Left ventricle myocardium superior (tissue), 1 donor: ENCODE measurements around the gene PLAC1. TPM values are rescaled to one million over a fixed set of nuclear protein-coding genes. Genes with fewer than 3 reads are reported as not detected.

Experiments used
- ATAC-seq: fragments of 200-7000 bp; cut with Tn5 transposase; one replicate; pipeline ENCODE4 v1.9.1; 2020; ENCODE audit warnings: mild to moderate bottlenecking, moderate library complexity
- DNase-seq: peaks from one replicate; pipeline ENCODE4 v3.0.0-alpha.2; 2020
- intact Hi-C: fragments of 100-400 bp; cut with micrococcal nuclease; formaldehyde crosslinking; loops from one replicate; pipeline ENCODE4 v1.11.0; 2022
- total RNA-seq: library from RNA; stranded (reverse); fragmentation: NEBNext Ultra II Directional; extraction: Animal tissue kit (Norgen Biotek cat#: 25700); gene quantifications from one replicate; pipeline ENCODE4 v1.2.1, GENCODE V29; 2021
- donor health status: DM: no; HTN: yes; CAD: no; lungs with severe emphysema.

The PLAC1 gene
- total RNA-seq, 1 donor from 2014 or later: not detected

DNA sequence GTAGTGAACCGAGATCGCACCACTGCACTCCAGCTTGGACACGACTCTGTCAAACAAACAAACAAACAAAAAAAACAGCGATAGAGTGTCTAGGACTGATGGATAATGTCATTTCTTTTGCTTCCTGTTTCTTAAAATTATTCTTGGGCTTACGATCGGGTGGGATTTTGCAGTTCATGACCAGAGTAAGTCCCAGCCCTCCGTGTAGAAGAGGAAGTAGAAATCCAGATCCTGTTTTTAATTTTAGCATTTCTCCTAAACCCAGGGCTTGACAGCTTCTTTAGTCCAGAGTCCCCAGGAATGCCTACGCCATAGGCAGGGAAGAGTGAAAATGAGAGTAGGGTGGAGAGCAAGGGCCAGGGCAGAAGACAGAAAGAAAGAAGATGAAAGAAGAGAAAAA is 104.0 kb downstream of the PLAC1 start:
- intact Hi-C loops: no loop called here
- DNase-seq (no peak), ATAC-seq (no peak)

DNA sequence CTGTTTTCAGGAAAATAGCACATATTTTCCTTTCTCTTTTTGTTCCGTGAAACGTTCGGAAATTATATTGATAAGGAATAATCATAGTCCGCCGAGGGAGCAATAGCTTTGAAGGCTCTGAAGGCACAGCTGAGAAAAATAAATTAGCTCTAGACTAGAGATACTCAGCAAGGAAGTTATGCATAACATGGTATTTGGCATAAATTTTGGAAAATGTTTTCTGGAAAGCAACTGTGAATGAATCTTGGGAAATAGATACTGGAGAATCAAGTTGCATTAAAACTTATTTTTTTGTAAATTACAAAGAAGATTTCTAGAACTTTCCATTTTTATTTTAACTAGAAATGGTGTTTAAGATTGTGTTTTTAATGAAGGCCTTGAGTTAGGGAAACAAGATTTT is 105.9 kb downstream of the PLAC1 start:
- DNase-seq (no peak), ATAC-seq (no peak)
- intact Hi-C loops: no loop called here

DNA sequence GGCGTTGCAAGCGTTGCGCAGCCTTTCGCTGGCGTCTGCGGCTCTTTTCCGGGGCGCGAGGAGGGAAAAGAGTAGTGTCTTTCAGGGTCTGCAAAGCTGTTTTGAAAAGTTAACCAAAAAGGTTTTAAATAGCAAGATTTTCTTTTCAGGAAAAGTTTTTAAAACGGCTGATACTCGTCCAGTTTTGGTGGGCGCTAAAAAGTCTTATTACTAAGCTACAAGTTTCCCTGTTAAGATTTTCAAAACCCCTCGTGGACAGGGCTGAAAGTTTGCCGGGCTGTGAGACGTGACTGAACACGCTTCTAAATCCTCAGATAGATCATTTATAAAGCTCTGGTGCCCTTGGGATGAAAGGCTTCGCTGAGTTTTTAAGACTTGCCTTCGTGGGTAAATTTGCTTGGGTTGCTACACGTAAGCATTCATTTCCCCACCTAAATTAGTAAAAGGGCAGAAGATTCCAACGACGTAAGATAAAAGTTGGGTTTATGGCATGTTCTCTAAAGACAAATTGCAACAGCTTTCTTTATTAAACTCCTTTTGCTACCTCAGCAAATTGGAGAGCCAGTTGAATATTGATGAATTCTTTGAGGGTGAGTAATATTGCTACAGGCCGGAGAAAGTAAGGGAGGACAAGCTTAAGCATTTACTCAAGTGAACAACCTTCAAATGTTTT is 106.8 kb downstream of the PLAC1 start:
- ATAC-seq (no peak), DNase-seq (no peak)
- intact Hi-C loops: no loop called here

GRCh38 chrX:134548257-134549201 is 109.7 kb downstream of the PLAC1 start:
- intact Hi-C loops: no loop called here
- ATAC-seq (no peak), DNase-seq (no peak)

DNA sequence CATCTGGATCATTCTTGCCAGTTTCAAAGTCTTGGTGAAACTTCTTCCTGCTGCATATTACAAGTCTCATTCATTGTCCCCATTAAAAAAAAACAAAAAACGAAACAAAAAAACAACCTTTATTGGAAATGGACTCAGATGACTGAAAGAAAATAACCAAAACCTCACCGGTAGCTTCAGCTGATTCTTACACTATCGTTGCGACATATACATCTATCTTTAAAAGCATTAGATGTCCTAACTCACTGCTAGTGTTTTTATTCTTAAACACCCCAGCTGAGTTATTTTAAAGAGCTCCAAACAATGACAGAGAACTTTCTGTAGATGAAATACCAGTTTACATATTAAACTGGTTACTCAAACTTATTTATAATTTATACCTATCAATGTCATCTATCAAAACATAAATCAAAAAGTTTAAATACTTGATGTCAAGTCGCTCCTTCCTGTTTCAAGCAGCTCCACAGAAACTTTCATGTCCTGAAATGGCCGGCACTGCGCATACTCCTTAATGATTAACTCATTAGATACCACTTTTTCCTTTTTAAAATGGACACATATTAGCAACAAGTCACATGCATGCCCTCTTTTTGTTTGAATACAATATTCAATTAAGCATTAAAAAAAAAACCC is 111.1 kb downstream of the PLAC1 start:
- ATAC-seq: no peak
- intact Hi-C loops: no loop called here
- DNase-seq: no peak

DNA sequence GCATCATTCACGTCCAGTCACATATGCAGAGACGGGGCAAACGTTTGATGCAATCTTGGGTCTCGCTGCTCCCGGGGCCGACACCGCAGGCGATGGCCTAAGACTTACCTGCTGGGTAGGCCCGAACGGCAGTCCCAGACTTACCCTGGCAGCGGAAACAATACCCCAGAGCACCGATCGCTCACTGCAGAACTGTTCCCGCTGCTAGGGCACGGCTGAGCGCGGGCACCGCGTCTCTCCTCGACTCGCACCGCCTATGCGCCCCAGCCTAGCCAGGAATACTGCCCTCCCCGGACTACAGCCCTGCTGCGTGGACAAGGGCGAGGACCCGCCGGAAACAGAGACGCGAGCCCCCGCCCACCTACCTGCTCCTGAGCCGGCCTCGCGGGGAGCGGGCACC is 112.1 kb downstream of the PLAC1 start:
- DNase-seq (no peak), ATAC-seq (no peak)
- intact Hi-C loops: no loop called here

DNA sequence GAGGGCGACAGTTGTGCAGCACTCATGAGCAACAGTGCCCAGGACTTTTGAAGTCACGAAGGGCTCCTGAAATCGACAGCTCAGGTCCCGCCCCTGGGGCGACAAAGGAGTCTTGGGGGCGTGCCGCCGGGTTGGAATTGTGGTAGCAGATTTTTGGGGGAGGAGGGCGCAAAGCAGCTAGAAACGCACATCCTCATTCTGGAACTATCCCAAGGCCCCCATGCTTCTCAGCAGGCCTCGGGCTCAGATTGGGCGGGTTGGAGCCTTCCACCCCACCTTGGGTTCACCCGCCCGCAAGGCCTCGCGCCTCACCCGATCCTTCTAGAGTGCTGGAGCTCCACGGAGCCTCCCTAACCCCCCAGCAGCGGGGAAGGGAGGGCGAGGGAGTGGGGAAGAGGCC is 112.8 kb downstream of the PLAC1 start:
- intact Hi-C loops: no loop called here
- DNase-seq (no peak), ATAC-seq (no peak)

- peak; percentile 31 for DNase-seq
- intact Hi-C loops: no loop called here
- no peak for ATAC-seq
Observed at GRCh38 chrX:134544513-134545151, 113.6 kb downstream of the PLAC1 start.

- ATAC-seq: no peak
- no peak for DNase-seq
- intact Hi-C loops: no loop called here
Observed at GRCh38 chrX:134544135-134544512, 114.1 kb downstream of the PLAC1 start.

DNA sequence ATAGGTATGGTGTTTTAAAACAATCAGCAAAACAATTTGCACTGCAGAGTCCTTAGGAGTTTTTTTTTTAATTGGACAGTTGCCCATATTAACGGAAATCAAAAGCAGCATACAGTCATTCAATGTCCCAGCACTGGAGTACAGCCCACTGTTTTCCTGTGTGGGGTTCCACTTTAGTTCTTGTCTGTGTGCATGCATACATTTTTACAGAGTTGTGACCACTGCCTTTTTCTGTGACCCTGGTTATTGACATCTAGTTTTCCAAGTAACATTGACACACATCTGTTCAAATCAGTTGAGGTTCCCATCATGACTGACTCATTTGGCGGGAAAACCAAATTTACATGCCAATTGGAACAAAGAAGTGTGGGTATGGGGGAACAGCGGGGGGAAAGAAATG is 115.0 kb downstream of the PLAC1 start:
- ATAC-seq: no peak
- intact Hi-C loops: no loop called here
- DNase-seq: no peak

- ATAC-seq (peak; percentile 53), DNase-seq (no peak)
- intact Hi-C loops: no loop called here
Observed at GRCh38 chrX:134542485-134542884, 115.8 kb downstream of the PLAC1 start.

DNA sequence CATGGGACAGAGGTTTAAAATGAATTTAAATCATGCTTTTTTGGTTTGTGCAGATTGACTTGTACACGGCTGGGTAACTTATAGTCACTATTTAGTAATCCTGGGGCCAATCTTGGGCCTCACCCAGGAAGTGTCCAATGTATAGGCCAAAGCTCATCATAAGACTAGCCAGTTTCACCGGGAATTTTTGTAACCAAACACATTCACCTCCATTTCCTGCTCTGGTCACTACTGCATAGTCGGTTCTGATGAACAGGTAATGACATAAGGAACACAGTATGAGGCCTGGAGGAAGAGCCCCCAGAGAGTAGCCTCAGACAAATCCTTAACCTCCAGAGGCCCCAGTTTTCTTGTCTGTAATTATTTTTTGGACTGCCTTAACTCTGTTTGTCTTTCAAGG is 116.4 kb downstream of the PLAC1 start:
- intact Hi-C loops: no loop called here
- ATAC-seq: no peak
- no peak for DNase-seq

- no peak for ATAC-seq
- intact Hi-C loops: no loop called here
Observed at GRCh38 chrX:134538316-134538715, 120.0 kb downstream of the PLAC1 start.

DNA sequence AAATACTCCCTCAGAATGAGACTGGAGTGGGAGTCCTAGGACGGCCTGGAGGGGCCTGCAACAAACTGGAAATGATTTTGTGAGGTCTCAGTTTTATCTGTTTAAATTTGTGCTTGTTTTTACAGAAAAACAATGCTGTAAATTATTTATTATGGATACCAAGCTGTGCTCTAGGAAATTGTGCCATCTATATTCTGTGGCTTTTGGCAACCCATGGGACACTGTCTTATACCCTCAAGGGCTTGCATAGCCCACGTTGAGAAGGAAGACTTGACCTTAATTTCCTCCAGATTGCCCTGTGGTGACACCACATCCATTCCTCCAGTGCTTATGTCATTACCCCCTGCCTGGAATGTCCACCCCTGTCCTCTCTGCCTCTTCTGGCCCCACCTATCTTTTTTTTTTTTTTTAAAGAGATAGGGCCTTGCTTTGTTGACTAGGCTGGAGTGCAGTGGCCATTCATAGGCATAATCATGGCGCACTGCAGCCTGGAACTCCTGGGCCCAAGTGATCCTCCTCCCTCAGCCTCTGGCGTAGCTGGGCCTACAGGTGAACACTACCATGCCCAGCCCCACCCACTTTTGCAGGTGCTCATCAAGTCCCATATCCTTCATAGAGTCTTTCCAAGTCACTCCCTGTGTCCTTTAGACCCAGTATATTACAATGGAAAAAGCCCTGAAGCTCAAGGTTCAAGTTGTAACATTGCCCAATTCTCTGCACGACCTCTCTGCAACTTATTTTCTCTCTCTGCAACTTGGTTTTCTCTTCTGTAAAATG is 120.9 kb downstream of the PLAC1 start:
- peak; percentile 72 for ATAC-seq
- no peak for DNase-seq
- intact Hi-C loops: no loop called here

More at GRCh38 chrX:134538316-134538715, 120.0 kb downstream of the PLAC1 start:
- DNase-seq: no peak

- intact Hi-C loops: no loop called here
- no peak for DNase-seq
- no peak for ATAC-seq
Observed at GRCh38 chrX:134533952-134534351, 124.3 kb downstream of the PLAC1 start.

GRCh38 chrX:134533352-134533751 is 124.9 kb downstream of the PLAC1 start:
- no peak for ATAC-seq
- intact Hi-C loops: no loop called here
- no peak for DNase-seq

DNA sequence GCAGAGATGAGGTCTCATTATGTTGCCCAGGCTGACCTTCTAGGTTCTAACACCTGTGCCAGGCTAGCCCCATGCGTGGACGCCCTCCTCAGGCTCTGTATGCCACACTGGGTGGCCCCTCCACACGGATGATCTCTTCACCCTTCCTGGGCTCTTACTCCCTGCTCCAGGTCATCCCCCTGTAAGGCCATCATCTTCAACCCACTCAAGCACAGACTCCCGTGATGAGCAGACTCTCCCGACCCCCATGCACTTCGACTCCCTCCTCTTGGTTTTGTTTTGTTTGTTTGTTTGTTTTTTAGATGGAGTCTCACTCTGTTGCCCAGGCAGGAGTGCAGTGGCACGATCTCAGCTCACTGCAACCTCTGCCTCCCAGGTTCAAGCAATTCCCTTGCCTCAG is 127.4 kb downstream of the PLAC1 start:
- ATAC-seq: no peak
- intact Hi-C loops: no loop called here

GRCh38 chrX:134529481-134529880 is 128.8 kb downstream of the PLAC1 start:
- DNase-seq (no peak), ATAC-seq (no peak)
- intact Hi-C loops: no loop called here

More for the DNA sequence above, 127.4 kb downstream of the PLAC1 start:
- no peak for DNase-seq

- DNase-seq (no peak), ATAC-seq (no peak)
- intact Hi-C loops: no loop called here
Observed at GRCh38 chrX:134528960-134529359, 129.3 kb downstream of the PLAC1 start.
